HepG2 (cell line): Measurements from ENCODE around the gene RHBDL1. TPM values are rescaled to one million over a fixed set of nuclear protein-coding genes. Genes with fewer than 3 reads are reported as not detected.

Source experiments
- CENPT ChIP-seq: sonication (generic); formaldehyde crosslinking; IDR thresholded peaks from 2 replicates; pipeline ENCODE4 v1.8.0; 2022; ENCODE audit warnings: low read depth, mild to moderate bottlenecking, moderate library complexity, missing genetic modification reagents
- FOSL1 ChIP-seq: sonication (generic); formaldehyde crosslinking; IDR thresholded peaks from 2 replicates; pipeline ENCODE4 v1.9.0; 2021; ENCODE audit warnings: missing genetic modification reagents, borderline replicate concordance
- GFI1 ChIP-seq: sonication (generic); formaldehyde crosslinking; IDR thresholded peaks from 2 replicates; pipeline ENCODE4 v1.5.0; 2020; ENCODE audit warnings: missing genetic modification reagents, mild to moderate bottlenecking, borderline replicate concordance
- GLI4 ChIP-seq: sonication (generic); formaldehyde crosslinking; IDR thresholded peaks from 2 replicates; pipeline ENCODE4 v1.5.1; 2020; ENCODE audit warnings: missing genetic modification reagents, mild to moderate bottlenecking, moderate library complexity, borderline replicate concordance
- KMT2B ChIP-seq: IDR thresholded peaks from 2 replicates; pipeline ENCODE4 v1.6.1; 2016; ENCODE audit warnings: missing genetic modification reagents, missing compliant biosample characterization
- MTA1 ChIP-seq: sonication (generic); formaldehyde crosslinking; IDR thresholded peaks from 2 replicates; pipeline ENCODE4 v1.4.0; 2020; ENCODE audit warnings: missing genetic modification reagents, mild to moderate bottlenecking, borderline replicate concordance
- NCOA1 ChIP-seq: sonication (generic); formaldehyde crosslinking; IDR thresholded peaks from 2 replicates; pipeline ENCODE4 v1.9.0; 2021; ENCODE audit warnings: missing genetic modification reagents
- NPAS2 ChIP-seq: sonication (generic); formaldehyde crosslinking; IDR thresholded peaks from 2 replicates; pipeline ENCODE4 v1.8.0; 2022; ENCODE audit warnings: mild to moderate bottlenecking, missing genetic modification reagents, borderline replicate concordance
- PHF21A ChIP-seq: sonication (generic); formaldehyde crosslinking; IDR thresholded peaks from 2 replicates; pipeline ENCODE4 v1.5.0; 2020; ENCODE audit warnings: mild to moderate bottlenecking, missing genetic modification reagents
- POLR2AphosphoS5 ChIP-seq: IDR thresholded peaks from 2 replicates; pipeline ENCODE4 v1.6.1; 2012; ENCODE audit warnings: low read depth, low read length
- SOX13 ChIP-seq, 3 experiments: fragments of 450-650 bp in 1 of 3; sonication (generic) in 1 of 3; formaldehyde crosslinking in 1 of 3; IDR thresholded peaks in 2 of 3; conservative IDR thresholded peaks in 1 of 3; 2 replicates each; pipeline versions ENCODE4 v1.5.0 to v1.6.1; 2016 to 2020; ENCODE audit warnings: antibody characterized with exemption in 1 of 3, mild to moderate bottlenecking in 1 of 3, missing compliant biosample characterization in 1 of 3, missing genetic modification reagents in 1 of 3, moderate library complexity in 1 of 3
- THAP9 ChIP-seq: sonication (generic); formaldehyde crosslinking; IDR thresholded peaks from 2 replicates; pipeline ENCODE4; 2020; ENCODE audit warnings: missing genetic modification reagents, mild to moderate bottlenecking, borderline replicate concordance
- ZBTB7B ChIP-seq: sonication (generic); formaldehyde crosslinking; IDR thresholded peaks from 2 replicates; pipeline ENCODE4 v1.4.0; 2020; ENCODE audit warnings: missing genetic modification reagents
- ZFP82 ChIP-seq: sonication (generic); formaldehyde crosslinking; IDR thresholded peaks from 2 replicates; pipeline ENCODE4 v1.5.1; 2020; ENCODE audit warnings: mild to moderate bottlenecking, missing genetic modification reagents, borderline replicate concordance
- ZNF10 ChIP-seq: sonication (generic); formaldehyde crosslinking; IDR thresholded peaks from 2 replicates; pipeline ENCODE4 v1.4.0; 2020; ENCODE audit warnings: mild to moderate bottlenecking, low read depth, missing genetic modification reagents, borderline replicate concordance
- ZNF772 ChIP-seq: sonication (generic); formaldehyde crosslinking; IDR thresholded peaks from 2 replicates; pipeline ENCODE4 v1.5.0; 2020; ENCODE audit warnings: mild to moderate bottlenecking, missing genetic modification reagents
- ZNF788 ChIP-seq: sonication (generic); formaldehyde crosslinking; IDR thresholded peaks from 2 replicates; pipeline ENCODE4 v1.5.0; 2020; ENCODE audit warnings: mild to moderate bottlenecking, missing genetic modification reagents, borderline replicate concordance
- polyA plus RNA-seq, 8 experiments: library from polyadenylated mRNA; depleted of rRNA in 3 of 8; stranded (reverse) in 7 of 8; unstranded in 1 of 8; fragments of >200 nt; fragmentation: Illumina TruSeq in 4 of 8; extraction: Trizol in 4 of 8; gene quantifications; 2 replicates each; pipeline versions ENCODE4 v1.2.1 to v1.2.3, GENCODE V29; 2011 to 2016; ENCODE audit warnings: low read depth in 4 of 8, missing spikeins in 1 of 8, mixed read lengths in 1 of 8; ENCODE audit not compliant: insufficient read depth in 1 of 8
- total RNA-seq, 5 experiments: library from RNA; depleted of rRNA; stranded (reverse); fragments of >200 nt; fragmentation: Illumina TruSeq; extraction: Trizol; gene quantifications; 2 replicates each; pipeline ENCODE4 v1.2.3, GENCODE V29; 2016; ENCODE audit warnings: low read depth in 1 of 5
- TF ChIP-seq, protein P1 (sequence below): sonication (generic); formaldehyde crosslinking; IDR thresholded peaks from 2 replicates; pipeline ENCODE4 v1.4.0; 2020; ENCODE audit warnings: missing genetic modification reagents
- TF ChIP-seq, protein P2 (sequence below): sonication (generic); formaldehyde crosslinking; IDR thresholded peaks from 2 replicates; pipeline ENCODE4 v1.9.0; 2021; ENCODE audit warnings: missing genetic modification reagents, borderline replicate concordance
- TF ChIP-seq, protein P3 (sequence below), 2 experiments: fragments of 450-650 bp in 1 of 2; sonication (generic) in 1 of 2; formaldehyde crosslinking; IDR thresholded peaks; 2 replicates each; pipeline versions ENCODE4 v1.5.0 to v1.8.0; 2020 to 2022; ENCODE audit warnings: mild to moderate bottlenecking in 1 of 2, missing genetic modification reagents in 1 of 2

Gene RHBDL1
- total and polyA plus RNA-seq, 2 of the 13 experiments (the other 11 are each of a cell fraction or from before 2014, with no cell fraction given) = 1.8 to 3.8 TPM

DNA sequence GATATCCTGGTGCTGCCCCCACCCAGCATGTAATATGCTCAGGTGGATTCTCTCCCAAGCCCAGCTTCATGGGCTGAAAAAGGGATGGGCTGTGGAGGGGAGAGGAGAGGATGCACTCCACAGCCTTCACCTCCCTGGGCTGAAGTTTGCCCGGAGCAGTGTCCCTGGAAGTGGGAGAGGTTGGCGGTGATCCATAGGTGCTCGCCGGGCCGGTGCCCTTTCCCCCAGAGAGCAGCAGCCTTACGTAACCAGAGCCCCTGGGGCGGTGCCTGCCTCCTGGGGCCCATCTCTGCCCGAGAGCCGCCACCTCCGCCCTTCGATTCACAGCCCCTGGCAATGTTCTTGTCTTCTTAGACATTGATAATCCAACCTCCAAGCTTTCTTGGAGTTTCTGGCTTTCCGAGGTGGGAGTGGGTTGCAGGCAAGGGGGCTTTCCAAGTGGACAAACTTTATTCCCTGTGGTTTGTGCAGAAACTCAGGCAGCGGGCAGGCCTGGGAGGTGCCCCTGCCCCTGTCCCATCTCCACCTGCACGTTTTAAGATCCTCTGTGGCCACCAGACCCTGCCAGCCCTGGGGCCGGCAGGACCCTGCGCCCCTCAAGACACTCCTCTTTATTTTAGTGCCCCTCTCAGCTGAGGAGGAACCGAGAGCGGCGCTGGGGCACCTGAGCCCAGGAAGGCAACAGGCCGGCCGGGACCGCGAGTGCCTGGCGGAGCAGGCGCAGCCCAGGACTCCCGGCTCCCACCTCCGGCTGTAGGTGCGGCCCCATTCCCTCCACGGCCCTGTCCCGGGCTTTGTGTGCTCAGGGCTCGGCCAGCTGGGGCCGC lies 29.4 kb upstream of the RHBDL1 start (continued):
- TF ChIP-seq ZNF10 (CRISPR knock-in tag) (no peak), POLR2AphosphoS5 (peak; percentile 40; the same call in 1 of the 2 replicates), ZFP82 (CRISPR knock-in tag) (no peak), MTA1 (CRISPR knock-in tag) (peak; percentile 43; the same call in 1 of the 2 replicates), THAP9 (no peak), ZNF772 (CRISPR knock-in tag) (peak; percentile 59; the same call in 1 of the 2 replicates), PHF21A (CRISPR knock-in tag) (peak; percentile 69), GLI4 (CRISPR knock-in tag) (no peak), ZNF788 (peak; percentile 78; the same call in 1 of the 2 replicates), GFI1 (no peak), NCOA1 (CRISPR knock-in tag) (no peak), ZBTB7B (CRISPR knock-in tag) (peak; percentile 79), CENPT (CRISPR knock-in tag) (no peak), KMT2B (CRISPR knock-in tag) (peak; percentile 29; the same call in 1 of the 2 replicates), NPAS2 (no peak), SOX13 (IDR thresholded peaks at IDR 0.05) (no peak), SOX13 (CRISPR knock-in tag; conservative IDR thresholded peaks at IDR 0.05 in 1 of 2, IDR thresholded peaks at IDR 0.05 in 1 of 2) (peak in 1 of 2 experiments; percentile 24; a peak in 1 of 4 replicates), FOSL1 (no peak)
- TF ChIP-seq, protein P1, sequence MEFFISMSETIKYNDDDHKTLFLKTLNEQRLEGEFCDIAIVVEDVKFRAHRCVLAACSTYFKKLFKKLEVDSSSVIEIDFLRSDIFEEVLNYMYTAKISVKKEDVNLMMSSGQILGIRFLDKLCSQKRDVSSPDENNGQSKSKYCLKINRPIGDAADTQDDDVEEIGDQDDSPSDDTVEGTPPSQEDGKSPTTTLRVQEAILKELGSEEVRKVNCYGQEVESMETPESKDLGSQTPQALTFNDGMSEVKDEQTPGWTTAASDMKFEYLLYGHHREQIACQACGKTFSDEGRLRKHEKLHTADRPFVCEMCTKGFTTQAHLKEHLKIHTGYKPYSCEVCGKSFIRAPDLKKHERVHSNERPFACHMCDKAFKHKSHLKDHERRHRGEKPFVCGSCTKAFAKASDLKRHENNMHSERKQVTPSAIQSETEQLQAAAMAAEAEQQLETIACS (CRISPR knock-in tag) = no peak
- TF ChIP-seq, protein P2, sequence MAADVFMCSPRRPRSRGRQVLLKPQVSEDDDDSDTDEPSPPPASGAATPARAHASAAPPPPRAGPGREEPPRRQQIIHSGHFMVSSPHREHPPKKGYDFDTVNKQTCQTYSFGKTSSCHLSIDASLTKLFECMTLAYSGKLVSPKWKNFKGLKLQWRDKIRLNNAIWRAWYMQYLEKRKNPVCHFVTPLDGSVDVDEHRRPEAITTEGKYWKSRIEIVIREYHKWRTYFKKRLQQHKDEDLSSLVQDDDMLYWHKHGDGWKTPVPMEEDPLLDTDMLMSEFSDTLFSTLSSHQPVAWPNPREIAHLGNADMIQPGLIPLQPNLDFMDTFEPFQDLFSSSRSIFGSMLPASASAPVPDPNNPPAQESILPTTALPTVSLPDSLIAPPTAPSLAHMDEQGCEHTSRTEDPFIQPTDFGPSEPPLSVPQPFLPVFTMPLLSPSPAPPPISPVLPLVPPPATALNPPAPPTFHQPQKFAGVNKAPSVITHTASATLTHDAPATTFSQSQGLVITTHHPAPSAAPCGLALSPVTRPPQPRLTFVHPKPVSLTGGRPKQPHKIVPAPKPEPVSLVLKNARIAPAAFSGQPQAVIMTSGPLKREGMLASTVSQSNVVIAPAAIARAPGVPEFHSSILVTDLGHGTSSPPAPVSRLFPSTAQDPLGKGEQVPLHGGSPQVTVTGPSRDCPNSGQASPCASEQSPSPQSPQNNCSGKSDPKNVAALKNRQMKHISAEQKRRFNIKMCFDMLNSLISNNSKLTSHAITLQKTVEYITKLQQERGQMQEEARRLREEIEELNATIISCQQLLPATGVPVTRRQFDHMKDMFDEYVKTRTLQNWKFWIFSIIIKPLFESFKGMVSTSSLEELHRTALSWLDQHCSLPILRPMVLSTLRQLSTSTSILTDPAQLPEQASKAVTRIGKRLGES (CRISPR knock-in tag) = no peak
- TF ChIP-seq, protein P3, sequence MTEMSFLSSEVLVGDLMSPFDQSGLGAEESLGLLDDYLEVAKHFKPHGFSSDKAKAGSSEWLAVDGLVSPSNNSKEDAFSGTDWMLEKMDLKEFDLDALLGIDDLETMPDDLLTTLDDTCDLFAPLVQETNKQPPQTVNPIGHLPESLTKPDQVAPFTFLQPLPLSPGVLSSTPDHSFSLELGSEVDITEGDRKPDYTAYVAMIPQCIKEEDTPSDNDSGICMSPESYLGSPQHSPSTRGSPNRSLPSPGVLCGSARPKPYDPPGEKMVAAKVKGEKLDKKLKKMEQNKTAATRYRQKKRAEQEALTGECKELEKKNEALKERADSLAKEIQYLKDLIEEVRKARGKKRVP (CRISPR knock-in tag; IDR thresholded peaks at IDR 0.05) = no peak
